Colonic mucosa (tissue), 4 donors: ENCODE results near the gene TULP4. TPM values are rescaled to one million over a fixed set of nuclear protein-coding genes. Genes with fewer than 3 reads are reported as not detected.
"Not testable (repeated sequence)": the region's sequence is repeated elsewhere in the genome, so short reads cannot be mapped to it uniquely, and the experiment has no call there.

Experiments used
- DNase-seq: peaks from one replicate; pipeline ENCODE4 v3.0.0-alpha.2; 2020
- H3K27ac ChIP-seq: fragments of 200-600 bp; one replicate; pipeline ENCODE4 v1.8.0; 2021
- H3K27me3 ChIP-seq: fragments of 200-600 bp; one replicate; pipeline ENCODE4 v1.8.0; 2021
- H3K36me3 ChIP-seq: fragments of 200-600 bp; one replicate; pipeline ENCODE4 v1.8.0; 2021
- H3K4me1 ChIP-seq: fragments of 200-600 bp; one replicate; pipeline ENCODE4 v1.8.0; 2021; ENCODE audit warnings: mild to moderate bottlenecking
- H3K4me3 ChIP-seq: fragments of 200-600 bp; one replicate; pipeline ENCODE4 v1.8.0; 2021
- H3K9ac ChIP-seq, 2 donors: one replicate each; pipeline ENCODE4 v1.7.0; 2013; ENCODE audit warnings: control low read depth in 2 of 2, low read depth in 2 of 2, low read length in 2 of 2
- H3K9me3 ChIP-seq: fragments of 200-600 bp; one replicate; pipeline ENCODE4 v1.8.0; 2021
- intact Hi-C: fragments of 100-400 bp; cut with DNase I; formaldehyde crosslinking; loops from one replicate; pipeline ENCODE4 v1.14.1; 2022
- total RNA-seq, 2 donors: library from RNA; stranded (reverse); fragmentation: NEBNext Ultra II Directional in 1 of 2; extraction: Animal tissue kit (Norgen Biotek cat#: 25700) in 1 of 2; gene quantifications; one replicate each; pipeline ENCODE4 v1.2.1, GENCODE V29; 2021
- TF ChIP-seq, protein P1 (sequence below): fragments of 200-600 bp; IDR thresholded peaks from one replicate; pipeline ENCODE4 v1.8.0; 2022; ENCODE audit warnings: antibody characterized with exemption, mild to moderate bottlenecking
- donor health status: healthy.
- donor health status: DM: no; HTN: no; CAD: no.
- donor health status: DM: no; HTN: no; CAD: no.

The TULP4 gene
- total RNA-seq, 2 donors from 2014 or later, result 63.1 to 68.0 TPM

DNA sequence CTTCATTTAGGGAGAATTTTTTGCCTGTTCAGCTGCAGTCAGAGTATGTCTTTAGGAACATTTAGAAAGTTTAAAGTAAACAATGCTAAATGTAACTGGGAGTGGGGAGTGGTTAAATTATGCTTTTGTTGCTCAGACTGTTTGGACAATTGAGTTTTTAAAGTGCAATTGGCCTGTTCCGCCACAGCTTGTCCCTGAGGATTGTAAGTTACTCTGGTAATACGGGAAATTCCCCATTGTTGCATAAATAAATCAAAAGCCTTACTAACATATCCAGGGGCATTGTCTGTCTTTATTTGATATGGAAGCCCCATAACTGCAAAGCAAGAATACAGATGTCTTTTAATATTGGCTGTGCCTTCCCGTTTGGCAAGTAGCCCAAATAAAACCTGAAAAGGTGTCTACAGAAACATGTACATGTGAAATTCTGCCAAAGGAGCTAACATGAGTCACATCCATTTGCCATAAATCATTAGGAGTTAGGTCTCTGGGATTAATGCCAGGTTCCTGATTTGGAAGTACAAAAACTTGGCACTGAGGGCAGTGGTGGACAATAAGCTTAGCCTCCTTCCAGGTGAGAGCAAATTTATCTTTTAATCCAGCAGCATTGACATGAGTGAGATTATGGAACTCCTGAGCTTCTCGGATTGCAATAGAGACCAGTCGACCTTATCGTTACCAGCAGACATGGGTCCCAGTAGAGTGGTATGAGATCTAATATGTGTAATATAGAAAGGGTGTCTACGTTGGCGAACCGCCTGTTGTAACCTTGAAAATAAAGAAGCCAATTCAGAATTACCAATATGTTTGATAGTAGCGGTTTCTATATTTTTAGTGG, 11.7 kb upstream of the TULP4 start:
- DNase-seq, H3K27me3 ChIP-seq, intact Hi-C loops, H3K4me3 ChIP-seq, H3K4me1 ChIP-seq, H3K36me3 ChIP-seq, H3K9ac ChIP-seq, H3K9me3 ChIP-seq, H3K27ac ChIP-seq: not testable (repeated sequence)

DNA sequence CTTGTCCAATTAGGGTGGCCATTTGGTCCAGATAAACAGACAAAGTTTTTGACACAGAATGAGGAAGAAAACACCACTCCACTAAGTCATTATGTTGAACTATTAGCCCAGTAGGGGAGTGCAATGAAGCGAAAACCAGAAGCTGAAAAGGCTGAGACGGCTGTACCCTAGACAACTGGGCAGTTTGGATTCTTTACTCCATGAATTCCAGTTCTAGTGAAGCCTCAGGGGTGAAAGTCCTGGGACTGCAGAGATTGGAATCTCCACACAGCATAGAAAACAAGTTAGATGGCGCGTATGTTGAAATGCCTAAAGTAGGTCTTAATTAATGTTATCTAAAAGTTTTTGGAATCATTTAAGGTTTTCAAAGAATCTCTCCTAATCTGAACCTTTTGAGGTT, 10.7 kb upstream of the TULP4 start:
- H3K4me3 ChIP-seq, intact Hi-C loops, H3K9me3 ChIP-seq, H3K4me1 ChIP-seq, H3K27me3 ChIP-seq, H3K36me3 ChIP-seq, DNase-seq, H3K9ac ChIP-seq, H3K27ac ChIP-seq: not testable (repeated sequence)

DNA sequence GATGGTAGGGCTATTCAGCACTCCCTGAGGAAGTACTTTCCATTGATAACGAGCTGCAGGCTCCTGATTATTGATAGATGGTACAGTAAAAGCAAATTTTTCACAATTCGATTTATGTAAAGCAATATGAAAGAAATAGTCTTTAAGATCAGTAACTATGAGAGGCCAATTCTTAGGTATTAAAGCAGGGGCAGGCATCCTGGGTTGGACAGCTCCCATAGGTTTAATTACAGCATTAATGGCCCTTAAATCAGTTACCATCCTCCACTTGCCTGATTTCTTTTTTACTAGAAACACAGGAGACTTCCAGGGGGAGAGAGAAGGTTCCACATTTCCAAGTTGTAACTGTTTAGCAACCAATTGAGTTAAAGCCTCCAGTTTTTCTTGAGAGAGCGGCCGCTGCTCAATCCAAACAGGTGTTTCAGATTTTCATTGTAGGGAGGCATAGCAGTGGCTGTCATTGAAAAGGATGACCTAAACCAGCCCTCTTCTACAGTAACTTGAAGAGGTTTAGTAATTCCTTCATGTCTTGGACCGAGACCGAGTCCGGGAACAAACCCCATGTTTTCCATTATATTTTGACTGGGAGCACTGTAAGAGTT, 10.0 kb upstream of the TULP4 start:
- DNase-seq, intact Hi-C loops, H3K4me3 ChIP-seq, H3K36me3 ChIP-seq, H3K9ac ChIP-seq, H3K9me3 ChIP-seq, H3K27me3 ChIP-seq, H3K27ac ChIP-seq, H3K4me1 ChIP-seq: not testable (repeated sequence)

DNA sequence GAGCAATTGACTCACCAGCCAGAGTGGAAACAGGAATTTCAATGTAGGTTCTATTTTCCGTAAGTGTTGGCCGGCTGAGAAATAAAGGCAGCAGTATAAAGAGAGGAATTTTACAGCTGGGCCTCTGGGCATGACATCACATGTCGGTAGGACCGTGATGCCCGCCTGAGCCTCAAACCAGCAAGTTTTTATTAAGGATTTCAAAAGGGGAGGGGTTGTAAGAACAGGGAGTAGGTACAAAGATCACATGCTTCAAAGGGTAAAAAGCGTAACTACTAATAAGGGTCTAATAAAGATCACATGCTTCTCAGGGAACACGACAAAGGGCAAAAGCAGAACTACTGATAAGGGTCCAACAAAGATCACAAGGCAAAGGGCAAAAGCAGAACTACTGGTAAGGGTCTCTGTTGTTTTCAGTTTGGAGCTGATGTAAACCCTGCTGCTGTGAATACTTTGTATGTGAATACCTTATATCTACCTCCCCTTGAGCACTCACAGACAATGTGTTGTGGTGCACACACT, 9.0 kb upstream of the TULP4 start:
- no peak overlapping the region for H3K27ac ChIP-seq
- no peaks in the 10 kb centered on the region for H3K9me3 ChIP-seq
- H3K36me3 ChIP-seq, result no peaks in the 10 kb centered on the region
- H3K4me1 ChIP-seq, result no peaks in the 10 kb centered on the region
- no peak overlapping the region for H3K9ac ChIP-seq
- H3K4me3 ChIP-seq, result no peak overlapping the region
- no peak for DNase-seq
- H3K27me3 ChIP-seq, result no peaks in the 10 kb centered on the region
- TF ChIP-seq, protein P1, sequence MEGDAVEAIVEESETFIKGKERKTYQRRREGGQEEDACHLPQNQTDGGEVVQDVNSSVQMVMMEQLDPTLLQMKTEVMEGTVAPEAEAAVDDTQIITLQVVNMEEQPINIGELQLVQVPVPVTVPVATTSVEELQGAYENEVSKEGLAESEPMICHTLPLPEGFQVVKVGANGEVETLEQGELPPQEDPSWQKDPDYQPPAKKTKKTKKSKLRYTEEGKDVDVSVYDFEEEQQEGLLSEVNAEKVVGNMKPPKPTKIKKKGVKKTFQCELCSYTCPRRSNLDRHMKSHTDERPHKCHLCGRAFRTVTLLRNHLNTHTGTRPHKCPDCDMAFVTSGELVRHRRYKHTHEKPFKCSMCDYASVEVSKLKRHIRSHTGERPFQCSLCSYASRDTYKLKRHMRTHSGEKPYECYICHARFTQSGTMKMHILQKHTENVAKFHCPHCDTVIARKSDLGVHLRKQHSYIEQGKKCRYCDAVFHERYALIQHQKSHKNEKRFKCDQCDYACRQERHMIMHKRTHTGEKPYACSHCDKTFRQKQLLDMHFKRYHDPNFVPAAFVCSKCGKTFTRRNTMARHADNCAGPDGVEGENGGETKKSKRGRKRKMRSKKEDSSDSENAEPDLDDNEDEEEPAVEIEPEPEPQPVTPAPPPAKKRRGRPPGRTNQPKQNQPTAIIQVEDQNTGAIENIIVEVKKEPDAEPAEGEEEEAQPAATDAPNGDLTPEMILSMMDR, result no peak
- intact Hi-C loops, result no loop called here

DNA sequence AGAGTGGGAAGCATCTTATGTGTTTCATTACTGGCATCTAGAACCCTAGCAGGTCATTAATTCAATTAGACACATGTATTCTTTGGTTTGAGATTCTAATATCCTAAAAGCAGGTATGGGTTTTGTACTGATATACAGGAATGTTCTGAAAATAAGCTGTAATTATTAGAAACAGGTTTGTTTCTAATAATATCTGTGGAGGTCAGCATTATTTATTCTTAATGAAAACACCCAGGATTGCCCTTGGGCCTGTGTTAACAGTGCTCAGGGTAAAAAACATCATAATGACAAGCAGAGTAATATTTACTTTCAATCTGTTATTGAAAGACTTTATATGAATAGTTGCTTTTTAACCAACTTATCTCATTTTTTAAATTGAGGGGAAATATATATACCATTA, 8.0 kb upstream of the TULP4 start:
- Histone ChIP-seq H3K9me3 (no peaks in the 10 kb centered on the region), H3K27ac (no peak overlapping the region), H3K4me3 (no peak overlapping the region), H3K27me3 (no peaks in the 10 kb centered on the region), H3K36me3 (no peaks in the 10 kb centered on the region), H3K4me1 (no peaks in the 10 kb centered on the region), H3K9ac (no peak overlapping the region)
- TF ChIP-seq, protein P1, result no peak
- no peak for DNase-seq
- intact Hi-C loops, result no loop called here

DNA sequence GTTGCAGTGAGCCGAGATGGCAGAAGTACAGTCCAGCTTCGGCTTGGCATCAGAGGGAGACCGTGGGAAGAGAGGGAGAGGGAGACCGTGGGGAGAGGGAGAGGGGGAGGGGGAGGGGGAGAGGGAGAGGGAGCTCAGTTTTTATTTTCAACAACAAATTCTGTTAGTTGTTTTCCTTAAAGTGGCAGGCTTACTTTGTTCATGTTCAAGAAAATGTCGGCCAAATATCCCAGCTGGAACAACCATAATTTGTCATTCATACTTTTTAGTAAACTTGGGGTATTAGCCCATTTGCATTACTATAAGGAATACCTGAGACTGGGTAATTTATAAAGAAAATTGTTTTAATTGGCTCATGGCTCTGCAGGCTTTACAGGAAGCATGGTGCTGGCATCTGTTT, 2.5 kb upstream of the TULP4 start:
- Histone ChIP-seq H3K4me1 (no peaks in the 10 kb centered on the region), H3K9ac (no peak overlapping the region), H3K27ac (no peak overlapping the region), H3K9me3 (no peaks in the 10 kb centered on the region), H3K27me3 (no peaks in the 10 kb centered on the region), H3K36me3 (no peaks in the 10 kb centered on the region), H3K4me3 (no peak overlapping the region)
- TF ChIP-seq, protein P1, result no peak
- intact Hi-C loops, result no loop called here
- DNase-seq, result no peak

DNA sequence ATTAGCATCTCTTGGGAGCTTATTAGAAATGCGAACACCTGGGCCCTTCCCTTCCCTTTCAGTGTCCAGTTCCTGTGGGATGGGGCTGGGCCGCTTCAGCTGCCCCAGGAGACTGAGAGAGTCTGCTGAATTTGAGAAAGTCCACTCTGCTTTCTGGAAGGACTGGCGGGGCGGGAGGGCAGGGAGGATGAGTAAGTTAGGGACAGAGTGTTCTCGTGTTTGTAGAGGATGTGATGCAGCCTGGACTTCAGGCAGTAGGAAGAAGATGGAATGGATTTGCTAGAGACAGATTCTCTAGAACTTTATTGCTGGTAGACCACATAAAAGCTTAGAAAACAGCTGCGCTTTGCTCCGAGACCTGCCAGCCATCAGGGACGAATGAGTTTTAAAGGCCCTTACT, 1.1 kb upstream of the TULP4 start:
- Histone ChIP-seq H3K36me3 (no peaks in the 10 kb centered on the region), H3K27ac (no peak overlapping the region), H3K27me3 (no peaks in the 10 kb centered on the region), H3K9ac (no peak overlapping the region), H3K4me3 (no peak overlapping the region), H3K9me3 (no peaks in the 10 kb centered on the region), H3K4me1 (no peaks in the 10 kb centered on the region)
- TF ChIP-seq, protein P1, result no peak
- DNase-seq, result no peak
- intact Hi-C loops, result no loop called here
